Heart left ventricle (tissue), 13 donors: Measurements from ENCODE around the gene DNAJC11.

ENCODE experiments used
- CTCF ChIP-seq, 12 donors: fragments of 200-600 bp; sonication (generic) in 4 of 12; IDR thresholded peaks; one replicate each; pipeline versions ENCODE4 v1.5.0 to v1.8.0; 2018 to 2022; ENCODE audit warnings: antibody characterized with exemption in 12 of 12, mild to moderate bottlenecking in 5 of 12
- POLR2A ChIP-seq, 2 donors: fragments of 450-650 bp; IDR thresholded peaks; one replicate each; pipeline ENCODE4 v1.6.1; 2017; ENCODE audit warnings: antibody characterized with exemption in 2 of 2, mild to moderate bottlenecking in 2 of 2, moderate library complexity in 2 of 2
- donor health status: ischemic (EF 13 %, LVEDD 7.1; RV severe dilation, severe dysfunction).
- donor health status: DM: no; HTN: yes; CAD: no.
- donor health status: DM: no; HTN: no; CAD: no.
- donor health status: ischemic (EF 25% LVEDD 6.9; RV normal size, moderate dysfunction).
- donor health status: ischemic (EF 25% LVEDD 5.7; RV mildly dilated, moderate dysfunction).
- donor health status: ischemic (EF 35%, LVEDD 5.7; RV mildly dilated, moderate dysfunction).
- donor health status: nonischemic (EF 11% LVEDD 7.7; RV severe dilation, severe dysfunction).
- donor health status: DM: yes; HTN: yes; CAD: no.
- donor health status: PGD.
- donor health status: ischemic (EF 29% LVEDD 5.4; RV normal size, mild dysfunction).
- donor health status: nonischemic (EF 23%, LVEDD 6.1; RV moderate dilation, normal function).

GRCh38 chr1:6651909-6652308, 49.7 kb downstream of the DNAJC11 start:
- no peak for TF ChIP-seq CTCF (IDR thresholded peaks at IDR 0.05)
- TF ChIP-seq POLR2A (IDR thresholded peaks at IDR 0.05), result no peak
